HL-60/S4 (cell line): ENCODE data around the gene VSX2.

Experiments used
- in situ Hi-C: fragments of 300-500 bp; cut with MboI; formaldehyde crosslinking; loops from 2 replicates; pipeline ENCODE4 v1.14.3; 2022; ENCODE audit warnings: low sequenced_read_pairs

Gene VSX2

DNA sequence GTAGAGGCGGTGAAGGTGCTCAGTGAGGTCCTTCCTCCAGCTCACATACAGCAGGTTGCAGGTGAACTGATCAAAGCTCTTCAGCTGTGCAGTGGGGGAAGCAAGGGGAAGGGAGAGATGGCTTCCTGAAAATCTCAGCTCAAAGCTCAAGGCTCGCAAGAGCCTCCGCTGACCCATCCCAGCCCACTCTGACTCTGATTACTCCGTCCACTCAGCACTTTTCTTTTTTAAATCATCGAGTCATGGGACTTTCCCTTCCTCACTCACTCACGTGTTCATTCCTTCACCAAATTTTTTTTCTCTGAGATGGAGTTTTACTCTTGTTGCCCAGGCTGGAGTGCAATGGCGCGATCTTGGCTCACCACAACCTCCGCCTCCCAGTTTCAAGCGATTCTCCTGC, 58.7 kb downstream of the VSX2 start:
- in situ Hi-C loops, result no loop called here

DNA sequence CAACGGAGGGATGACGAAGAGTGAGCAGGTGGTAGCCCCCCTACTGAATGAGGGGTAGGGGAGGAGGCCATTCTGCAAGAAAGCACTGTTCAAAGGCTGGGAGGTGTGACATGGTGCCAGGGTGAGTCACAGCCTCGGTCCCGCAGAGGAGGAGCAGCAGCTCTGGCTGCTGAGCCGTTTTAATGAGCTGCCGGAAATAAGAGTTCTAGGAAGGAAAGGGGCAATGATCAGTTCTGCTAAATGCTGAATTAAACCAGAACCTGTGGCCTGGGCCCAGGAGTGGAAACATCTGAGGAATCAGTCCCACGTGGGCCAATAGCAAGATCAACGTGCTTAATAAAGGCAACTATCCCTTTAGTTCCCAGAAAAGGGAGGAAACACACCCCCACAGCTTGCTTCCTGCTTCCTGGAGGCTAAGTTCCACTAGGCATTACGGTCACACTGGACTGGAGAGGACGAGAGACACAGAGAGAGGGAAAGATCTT, 59.9 kb downstream of the VSX2 start:
- in situ Hi-C loops, result no loop called here

DNA sequence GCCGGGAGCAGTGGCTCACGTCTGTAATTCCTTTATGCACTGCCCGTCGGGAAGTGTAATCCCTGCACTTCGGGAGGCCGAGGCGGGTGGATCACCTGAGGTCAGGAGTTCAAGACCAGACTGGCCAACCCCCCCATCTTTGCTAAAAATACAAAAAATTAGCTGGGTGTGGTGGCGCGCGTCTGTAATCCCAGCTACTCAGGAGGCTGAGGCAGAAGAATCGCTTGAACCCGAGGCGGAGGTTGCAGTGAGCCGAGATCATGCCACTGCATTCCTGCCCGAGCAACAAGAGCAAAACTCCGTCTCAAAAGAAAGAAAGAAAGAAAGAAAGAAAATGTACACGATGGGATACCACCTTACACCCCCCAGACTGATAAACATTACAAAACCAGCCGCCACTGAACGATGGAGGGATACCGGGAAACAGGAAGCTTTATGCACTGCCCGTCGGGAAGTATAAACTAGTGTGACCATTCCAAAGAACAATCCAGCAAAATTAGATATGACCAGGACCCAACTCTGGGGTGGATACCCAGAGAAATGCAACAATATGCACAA, 62.4 kb downstream of the VSX2 start:
- in situ Hi-C loops, result no loop called here

- in situ Hi-C loops, result no loop called here
Observed at GRCh38 chr14:74302152-74302628, 62.9 kb downstream of the VSX2 start.

GRCh38 chr14:74302634-74303569, 63.7 kb downstream of the VSX2 start, which contains the start of gene ABCD4:
Gene ABCD4, minus strand, starts transcription at chr14:74302934. Its CDS starts 22 bp downstream, at chr14:74302912.
- in situ Hi-C loops, result no loop called here

DNA sequence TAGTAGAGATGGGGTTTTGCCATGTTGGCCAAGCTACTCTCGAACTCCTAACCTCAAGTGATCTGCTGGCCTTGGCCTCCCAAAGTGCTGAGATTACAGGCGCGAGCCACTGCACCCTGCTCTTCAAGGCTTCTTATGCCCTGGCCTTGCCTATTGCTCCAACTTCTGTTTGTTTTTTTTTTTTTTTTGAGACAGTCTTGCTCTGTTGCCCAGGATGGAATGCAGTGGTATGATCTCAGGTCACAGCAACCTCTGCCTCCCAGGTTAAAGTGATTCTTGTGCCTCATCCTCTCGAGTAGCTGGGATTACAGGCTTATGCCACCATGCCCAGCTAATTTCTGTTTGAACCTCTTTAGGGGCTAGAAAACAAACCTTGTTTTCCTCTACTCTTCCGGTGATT, 69.4 kb downstream of the VSX2 start:
- in situ Hi-C loops, result no loop called here

DNA sequence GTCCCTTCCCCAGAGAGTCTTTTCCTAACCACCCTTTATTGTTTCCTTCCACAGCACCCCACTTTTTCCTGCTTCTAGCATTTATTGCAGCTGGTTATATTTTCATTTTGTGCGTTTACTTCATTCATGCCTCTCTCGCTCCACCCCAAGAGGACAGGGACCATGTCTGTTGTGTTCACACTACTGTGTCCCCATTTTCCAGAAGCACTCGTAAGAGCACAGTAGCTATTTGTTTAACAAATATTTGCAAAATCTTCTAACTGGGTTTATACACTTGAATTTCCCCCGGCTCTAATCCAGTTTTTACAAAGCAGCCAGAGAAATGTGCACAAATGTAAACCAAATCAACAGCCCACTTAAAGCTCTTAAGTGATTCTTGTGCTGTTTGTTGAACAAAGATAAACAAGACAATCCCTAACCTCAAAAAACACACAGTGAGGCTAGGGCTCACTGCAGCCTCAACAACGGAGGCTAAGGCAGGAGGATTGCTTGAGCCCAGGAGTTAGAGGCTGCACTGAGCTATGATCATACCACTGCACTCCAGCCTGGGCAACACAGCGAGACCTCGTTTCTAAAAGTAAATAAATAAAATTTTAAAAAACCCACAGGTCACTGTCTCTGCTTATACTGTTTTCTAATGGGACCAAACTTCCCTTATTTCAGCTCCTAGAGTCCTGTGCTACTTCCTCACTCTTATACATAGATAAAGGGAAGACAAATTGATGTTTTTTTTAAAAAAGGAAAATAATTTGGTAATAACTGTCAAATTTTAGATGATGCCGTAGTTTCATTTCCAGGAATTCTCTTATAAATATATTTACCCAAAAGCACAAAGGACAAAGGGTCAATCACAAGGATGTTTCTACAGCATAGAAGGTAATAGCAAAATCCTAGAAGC, 70.1 kb downstream of the VSX2 start:
- in situ Hi-C loops, result no loop called here

DNA sequence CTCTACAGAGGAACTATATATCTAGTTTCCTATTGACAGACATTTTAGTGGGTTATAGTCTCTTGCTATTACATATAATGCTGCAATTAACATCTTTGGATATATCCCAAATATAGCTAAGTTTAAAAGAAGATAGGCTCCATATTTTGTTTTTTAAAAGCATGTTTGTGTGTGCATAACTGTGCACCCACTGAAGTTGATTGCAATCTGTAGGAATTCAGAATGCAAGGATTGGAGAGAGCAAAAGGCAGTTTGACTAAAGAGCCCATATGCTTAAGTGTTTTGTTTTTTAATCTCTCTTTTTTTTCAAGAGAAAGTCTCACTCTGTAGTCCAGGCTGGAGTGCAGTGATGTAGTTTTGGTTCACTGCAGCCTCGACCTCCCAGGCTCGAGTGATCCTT, 72.9 kb downstream of the VSX2 start:
- in situ Hi-C loops, result no loop called here
